ENCODE measurements around the gene NDE1.
"Not testable (repeated sequence)": the region's sequence is repeated elsewhere in the genome, so short reads cannot be mapped to it uniquely, and the experiment has no call there.

NDE1 gene

DNA sequence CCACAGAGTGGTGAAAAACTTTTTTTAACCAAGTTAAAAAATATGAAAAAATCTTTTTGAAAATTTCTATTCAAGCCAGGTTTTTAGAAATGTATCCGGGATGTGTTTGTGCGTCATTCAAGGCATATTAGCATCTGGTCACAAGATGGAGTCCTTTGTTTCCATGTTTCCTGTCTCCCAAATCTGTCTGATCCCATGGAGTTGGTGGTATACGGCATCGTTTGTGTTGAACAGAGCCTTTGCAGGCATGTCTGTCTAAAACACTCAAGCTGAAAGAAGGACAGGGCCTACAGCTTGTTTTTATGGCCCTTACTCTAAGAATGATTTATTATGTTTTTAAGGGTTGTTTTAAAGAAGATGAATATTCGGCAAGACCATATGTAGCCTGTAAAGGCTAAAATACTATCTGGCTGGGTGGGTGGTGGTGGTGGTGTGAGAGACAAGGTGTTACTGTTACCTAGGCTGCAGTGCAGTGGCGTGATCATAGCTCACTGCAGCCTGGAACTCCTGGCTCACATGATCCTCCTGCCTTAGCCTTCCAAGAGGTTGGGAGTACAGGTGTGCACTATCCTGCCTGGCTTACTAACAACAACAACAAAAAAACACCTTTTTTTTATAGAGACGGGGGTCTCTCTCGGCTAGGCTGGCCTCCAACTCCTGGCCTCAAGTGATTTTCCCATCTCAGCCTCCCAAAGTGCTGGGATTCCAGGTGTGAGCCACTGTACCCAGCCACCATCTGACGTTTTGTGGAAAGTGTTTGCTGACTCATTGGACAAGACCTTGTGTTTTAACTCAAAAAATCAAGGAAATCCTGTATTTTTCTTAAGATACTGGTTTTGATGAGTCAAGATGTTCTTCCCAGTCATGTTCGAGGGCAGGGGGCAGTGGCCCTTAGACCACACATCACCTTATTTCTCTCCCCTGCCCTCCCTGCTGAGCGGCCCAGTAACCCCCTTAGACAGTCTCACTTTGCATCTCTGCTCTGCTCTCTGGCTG lies 52.2 kb downstream of the NDE1 start:
- no peak for DNase-seq

DNA sequence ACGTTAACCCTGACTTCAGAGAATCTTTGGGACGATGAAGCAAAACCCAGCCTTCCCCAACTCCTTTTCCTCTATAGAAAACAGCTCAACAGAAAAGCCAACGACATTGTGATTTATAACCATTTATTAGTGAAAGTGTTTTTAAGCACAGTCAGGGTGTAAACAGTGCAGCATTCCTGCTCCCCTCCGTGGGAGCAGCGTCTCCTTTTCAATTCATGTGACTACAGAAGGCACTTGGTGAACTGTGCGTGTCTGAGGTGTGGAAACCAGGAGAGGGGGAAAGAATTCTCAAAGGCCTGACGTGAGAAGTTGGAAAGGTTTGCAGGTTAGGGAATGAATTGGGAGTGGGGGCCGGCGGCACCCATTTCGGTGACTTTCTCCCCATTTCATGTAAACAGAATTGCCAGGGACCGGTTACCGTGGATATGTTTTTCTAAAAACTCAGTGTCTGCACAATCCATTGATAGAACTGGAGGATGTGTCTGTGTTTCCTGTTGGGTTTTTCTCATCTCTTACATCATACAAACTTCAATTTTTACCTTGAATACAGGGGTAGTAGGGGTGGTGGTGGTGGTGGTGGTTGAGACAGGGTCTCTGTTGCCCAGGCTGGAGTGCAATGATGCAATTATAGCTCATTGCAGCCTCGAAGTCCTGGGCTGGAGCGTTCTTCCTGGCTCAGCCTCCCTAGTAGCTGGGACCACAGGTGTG lies 53.1 kb downstream of the NDE1 start:
- no peak for DNase-seq

DNA sequence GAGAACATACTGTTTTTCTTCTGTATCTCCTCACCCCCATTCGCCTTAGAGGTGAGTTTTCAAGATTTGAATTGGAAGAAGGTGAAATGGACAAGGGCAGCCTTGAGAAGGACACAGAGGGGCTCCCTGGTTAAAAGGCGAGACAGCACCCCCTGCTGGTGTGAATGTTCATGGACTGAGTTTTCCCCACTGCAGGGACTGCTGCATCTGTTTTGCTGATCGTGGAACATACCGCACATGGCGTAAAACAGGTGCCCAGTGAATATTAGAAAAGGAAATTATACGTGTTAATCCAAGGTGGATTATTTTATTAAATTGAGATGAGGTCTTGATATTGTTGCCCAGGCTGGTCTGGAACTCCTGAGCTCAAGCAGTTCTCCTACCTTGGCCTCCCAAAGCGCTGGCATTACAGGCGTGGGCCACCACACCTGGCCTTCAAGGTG lies 54.5 kb downstream of the NDE1 start:
- DNase-seq: peak; percentile 65 to 77

DNA sequence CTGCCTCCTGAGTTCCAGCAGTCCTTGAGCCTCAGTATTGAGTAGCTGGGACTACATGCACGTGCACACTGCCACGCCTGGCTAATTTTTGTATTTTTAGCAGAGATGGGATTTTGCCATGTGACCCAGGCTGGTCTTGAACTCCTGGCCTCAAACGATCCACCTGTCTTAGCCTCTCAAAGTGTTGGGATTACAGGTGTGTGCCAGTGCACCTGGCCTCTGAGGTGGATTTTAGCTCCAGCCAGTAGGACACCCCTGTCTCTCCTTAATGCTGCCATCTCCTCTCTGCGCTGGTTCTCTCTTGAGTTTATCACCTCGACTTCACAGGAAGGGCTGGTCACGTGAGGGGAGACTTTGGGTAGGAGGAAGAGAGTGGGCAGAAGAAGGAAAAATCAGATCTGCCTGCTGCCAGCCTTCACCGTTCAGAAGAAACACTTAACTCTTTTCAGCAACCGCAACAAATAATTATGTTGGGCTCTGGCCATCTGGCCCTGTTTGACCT lies 55.1 kb downstream of the NDE1 start:
- DNase-seq: no peak

DNA sequence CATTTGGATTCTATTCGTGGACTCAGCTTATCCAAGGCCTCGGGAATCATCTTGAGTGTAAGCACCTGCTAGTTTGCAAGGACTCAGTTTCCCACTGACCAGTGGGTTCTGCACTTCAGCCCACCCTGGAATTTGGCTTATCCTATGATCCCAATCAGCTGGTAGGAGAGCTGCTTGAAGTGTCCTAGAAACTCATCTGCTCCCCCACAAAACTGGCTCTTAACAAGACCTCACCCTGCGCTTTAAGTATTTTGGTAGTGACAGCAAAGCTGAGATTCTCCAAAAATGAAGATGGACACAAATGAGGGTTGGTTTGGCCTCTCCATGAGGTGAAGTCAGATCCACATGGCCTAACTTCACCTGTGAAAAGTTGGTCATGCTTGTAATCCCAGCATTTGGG lies 57.3 kb downstream of the NDE1 start:
- DNase-seq: no peak

DNA sequence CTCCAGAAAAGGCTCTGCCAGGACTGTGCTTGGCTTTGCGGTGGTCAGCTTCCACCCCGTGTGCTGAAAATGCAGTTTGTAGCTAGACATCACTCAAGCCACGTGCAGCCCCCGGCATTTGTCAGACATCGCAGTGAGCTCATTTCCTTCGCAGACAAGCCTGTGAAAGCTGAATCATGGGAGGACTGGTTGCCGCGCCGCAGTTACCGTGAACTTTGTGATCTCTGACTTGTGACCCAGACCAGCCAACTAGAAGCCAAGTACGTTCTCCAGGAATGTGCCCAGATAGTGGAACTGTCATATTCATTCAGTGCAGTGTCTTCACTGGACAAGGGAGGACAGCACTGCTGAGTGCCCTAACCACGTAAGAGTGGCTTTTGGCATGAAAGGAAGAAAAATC lies 58.1 kb downstream of the NDE1 start:
- DNase-seq: no peak

DNA sequence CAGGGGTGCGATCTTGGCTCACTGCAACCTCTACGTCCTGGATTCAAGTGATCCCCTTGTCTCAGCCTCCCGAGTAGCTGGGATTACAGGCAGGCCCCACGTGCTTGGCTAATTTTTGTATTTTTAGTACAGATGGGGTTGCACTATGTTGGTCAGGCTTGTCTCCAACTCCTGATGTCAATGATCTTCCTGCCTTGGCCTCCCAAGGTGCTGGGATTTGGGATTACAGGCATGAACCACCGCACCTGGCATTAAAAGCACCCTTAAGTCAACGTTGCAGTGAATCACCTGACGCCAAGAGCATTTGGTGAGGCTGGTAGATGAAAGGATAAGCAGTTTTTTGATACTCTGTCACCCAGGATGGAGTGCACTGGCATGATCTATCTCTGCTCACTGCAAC lies 59.0 kb downstream of the NDE1 start:
- no peak for DNase-seq

DNA sequence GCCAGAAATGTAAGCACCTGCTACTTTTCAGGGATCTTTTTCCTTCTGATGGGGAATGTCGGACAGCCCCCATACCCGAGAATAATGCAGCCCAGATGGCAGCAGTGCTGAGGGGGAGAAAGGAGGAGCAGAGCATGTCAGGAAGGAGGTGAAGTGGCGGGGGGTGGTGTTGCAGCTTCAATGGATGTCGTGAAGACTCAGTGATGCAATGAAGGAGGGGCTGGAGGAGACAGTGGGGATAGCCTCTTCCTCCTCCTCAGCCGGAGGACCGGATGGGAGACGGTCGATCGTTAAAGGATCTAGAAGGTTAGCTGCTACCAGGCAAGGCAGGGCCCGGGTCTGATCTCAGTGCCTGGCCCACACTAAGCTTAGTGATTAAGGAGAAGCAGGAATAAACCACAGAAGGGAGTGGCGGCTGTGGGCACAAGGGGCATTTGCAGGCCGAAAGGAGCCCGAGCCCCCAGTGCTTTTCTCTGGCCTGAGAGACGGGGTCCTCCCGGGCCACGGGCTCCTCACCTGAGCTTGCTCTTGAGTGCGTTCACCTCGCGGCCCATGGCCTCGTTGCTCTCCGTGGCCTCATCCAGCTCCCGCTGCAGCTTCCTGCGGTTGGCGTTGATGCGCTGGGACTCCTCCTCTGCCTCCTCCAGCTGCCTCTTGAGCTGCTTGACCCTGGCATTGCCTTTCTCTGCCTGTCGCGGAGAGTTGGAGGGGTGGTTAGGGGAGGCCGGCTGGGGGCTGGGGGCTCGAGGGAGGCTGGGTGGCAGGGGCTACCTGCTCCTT lies 64.5 kb downstream of the NDE1 start:
- DNase-seq: no peak

DNA sequence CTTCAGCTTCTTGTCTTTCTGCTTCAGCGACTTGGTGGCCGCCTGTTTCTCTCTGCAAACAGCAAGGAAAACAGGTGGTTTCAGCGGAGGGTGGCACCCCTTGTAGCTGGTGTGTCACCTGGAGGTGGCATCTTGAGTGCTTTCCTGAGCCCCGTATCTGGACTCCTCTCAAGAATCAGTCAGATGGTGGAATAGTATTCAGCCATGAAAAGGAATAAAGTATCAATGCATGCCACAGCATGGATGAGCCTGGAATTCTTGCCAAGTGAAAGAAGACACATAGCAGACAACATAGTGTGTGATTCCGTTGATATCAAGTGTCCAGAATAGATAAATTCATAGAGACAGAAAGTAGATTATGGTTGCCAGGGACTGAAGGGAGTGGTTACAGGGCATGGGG lies 65.2 kb downstream of the NDE1 start:
- DNase-seq: no peak

DNA sequence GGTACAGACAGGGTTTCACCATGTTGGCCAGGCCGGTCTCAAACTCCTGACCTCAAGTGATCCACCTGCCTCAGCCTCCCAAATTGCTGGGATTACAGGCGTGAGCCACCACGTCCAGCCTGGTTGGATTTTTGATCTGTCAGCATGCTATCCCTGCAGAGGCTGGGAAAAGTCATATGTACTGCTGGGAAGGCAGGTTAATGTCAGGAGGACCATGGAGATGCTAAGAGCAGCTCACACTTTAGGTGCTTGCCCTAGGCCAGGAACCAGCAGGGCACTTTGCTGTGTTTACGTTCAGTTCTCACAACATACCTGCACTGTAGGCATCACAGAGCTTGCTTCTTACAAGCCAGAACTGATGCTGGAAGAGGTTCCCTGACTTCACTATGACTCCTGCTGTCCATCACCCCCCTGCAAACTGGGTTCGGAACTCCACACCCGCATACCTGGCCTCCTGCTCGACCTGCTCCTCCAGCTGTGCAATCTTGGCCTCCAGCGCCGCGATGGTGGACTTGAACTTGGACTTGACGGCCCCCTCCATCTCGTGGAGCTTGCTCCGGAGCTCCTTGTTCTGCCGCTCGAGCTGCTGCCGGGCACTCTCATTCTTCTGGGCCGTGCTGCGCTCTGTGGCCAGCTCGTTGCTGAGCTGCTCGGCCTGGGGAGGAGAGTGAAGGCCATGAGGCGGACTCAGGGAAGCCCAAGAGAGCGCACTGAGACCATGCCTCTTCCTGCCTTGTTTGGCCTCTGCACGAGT lies 66.8 kb downstream of the NDE1 start:
- DNase-seq: no peak

DNA sequence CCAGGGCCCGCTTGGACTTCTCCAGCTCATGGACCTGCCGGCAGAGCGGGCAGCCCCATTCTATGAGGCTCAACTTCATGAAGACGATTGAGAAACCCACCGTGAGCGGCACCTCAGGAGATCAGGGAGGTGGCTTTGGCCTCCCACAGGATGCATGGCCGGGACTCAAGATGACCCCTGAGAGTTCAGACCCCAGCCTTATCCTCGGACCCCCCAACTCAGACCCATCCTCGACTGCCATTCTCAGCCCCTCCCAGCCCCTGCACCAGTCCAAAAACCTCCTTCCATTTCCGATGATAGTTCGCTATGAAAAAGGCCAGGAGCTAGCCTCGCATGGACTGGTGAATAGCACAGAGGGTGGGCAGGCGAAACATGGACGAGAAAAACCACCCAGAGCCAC lies 71.0 kb downstream of the NDE1 start:
- DNase-seq: no peak

DNA sequence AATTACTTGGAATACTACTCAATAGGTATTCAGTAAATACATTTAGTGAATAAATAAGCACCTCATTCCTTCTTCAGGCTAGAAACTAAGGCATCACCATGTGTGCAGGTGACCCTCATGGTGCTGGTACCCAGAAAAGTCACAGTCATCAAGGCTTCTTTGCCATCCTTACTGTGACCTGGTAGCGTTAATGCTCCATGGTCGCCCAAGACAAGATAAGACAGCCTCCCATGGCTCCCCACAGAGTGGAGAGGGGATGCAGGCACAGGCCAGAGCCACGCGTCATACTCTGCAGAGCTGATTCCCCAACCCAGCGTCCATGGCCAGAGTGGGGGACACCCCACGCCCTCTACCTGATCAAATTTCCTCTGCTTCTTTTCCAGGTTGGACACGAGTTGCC lies 73.8 kb downstream of the NDE1 start:
- no peak for DNase-seq

DNA sequence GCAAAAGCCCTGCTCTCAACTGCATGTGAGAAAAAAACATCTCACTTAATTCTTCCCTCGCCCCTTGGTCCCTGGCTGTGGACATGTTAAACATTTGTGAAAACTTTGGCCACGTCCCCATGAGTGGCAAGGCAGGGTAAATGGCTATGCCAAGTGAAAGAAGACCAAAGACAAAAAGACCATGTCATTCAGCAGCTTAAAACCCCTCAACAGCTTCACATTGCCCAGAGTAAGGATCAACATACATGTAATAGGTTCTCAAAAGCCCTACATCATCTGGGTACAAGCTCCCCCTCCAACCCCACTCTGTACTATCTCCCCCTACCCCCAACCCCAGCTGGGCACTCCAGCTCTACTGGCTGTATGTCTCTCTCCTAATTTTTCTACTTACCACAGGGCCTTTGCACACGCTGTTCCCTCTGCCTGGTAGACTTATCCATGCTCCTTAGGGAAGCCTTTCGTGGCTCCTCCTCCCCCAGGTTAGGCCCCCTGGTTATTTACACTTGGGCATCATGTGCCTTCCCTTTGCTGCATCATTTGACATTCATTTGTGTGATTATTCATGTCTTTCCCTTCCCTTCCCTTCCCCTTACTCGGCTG lies 75.7 kb downstream of the NDE1 start:
- DNase-seq: no peak

DNA sequence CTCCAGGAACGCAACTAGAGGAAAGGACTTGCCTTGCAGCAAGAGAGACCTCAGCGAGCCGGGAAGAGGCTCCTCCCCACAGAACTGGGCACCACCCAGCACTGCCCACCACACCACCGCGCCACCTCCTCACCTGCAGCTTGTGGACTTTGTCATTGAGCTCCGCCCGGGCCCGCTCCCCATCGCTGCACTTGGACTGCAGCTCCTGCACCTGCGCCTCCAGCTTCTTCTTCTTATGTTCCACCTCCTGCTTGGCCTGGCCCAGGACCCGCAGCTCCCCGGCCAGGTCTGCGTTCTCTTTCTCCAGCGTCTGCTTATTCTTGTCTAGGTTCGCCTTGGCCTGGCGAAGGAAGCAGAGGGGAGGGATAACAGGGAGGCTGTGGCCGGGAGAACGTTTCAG lies 76.7 kb downstream of the NDE1 start:
- DNase-seq: no peak

DNA sequence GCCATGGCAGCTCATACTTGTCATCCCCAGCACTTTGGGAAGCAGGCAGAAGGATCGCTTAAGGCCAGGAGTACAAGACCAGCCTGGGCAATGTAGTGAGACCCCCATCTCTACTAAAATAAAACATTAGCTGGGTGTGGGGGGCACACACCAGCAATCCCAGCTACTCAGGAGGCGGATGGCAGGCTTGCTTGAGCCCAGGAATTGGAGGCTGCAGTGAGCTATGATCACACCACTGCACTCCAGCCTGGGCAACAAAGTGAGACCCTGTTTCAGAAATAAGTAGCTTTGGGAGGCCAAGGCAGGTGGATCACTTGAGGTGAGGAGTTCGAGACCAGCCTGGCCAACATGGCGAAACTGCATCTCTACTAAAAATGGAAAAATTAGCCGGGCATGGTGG lies 77.7 kb downstream of the NDE1 start:
- not testable (repeated sequence) for DNase-seq

DNA sequence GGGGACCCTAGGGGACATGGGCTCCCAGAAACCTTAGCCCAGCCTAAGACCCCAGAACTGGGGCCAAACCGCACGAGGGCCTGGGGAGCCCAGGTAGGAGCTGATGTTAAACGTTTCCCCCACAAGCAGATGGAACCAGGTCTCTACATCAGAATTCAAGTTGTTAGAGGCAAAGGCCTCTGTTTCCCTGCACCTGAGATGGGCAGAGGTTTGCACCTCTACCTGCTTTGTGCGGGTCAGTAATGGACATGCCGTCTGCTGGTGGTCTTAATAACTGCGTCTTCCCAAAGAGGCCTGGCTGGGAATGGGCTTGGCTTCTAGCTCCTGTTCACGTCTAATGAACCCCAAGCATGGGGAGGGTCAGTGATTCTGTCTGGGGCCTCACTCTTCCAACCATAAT lies 79.1 kb downstream of the NDE1 start:
- no peak for DNase-seq

DNA sequence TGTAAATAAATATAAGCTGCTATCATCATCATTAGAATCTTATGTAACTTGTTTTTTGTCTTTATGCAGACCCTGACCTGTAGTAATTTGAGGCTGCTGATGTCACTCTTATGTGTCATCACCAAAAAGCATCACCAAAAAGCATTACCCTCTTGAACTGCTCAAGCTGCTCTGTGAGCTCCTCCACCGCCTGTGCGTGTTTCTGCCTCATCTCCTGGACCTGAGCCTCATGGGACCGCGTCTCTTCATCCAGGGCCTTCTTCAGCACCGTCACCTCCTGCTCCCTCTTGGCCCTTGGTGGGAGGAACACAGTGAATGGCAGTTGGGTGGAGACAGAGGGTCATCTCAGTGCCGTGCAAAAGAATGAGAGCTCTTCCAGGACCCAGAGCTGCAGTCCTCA lies 82.4 kb downstream of the NDE1 start:
- no peak for DNase-seq

DNA sequence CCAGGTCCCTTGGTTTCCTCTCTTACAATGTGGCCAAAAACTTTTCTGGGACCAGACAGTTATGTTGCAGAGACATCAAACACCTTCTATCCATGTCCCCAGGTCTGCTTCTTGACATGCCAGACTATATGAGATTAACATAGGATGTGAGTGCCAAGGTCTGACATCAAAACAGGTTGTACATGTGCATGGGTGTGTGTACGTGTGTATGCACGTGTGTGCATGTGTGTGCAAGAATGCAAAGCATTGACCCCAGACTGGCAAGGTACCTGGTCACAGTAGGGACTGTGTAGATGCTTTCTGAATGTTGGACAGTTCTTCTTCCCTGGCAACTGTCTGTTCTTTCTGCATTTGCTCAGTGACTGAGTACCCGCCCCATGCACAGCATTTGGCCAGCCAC lies 85.6 kb downstream of the NDE1 start:
- DNase-seq: no peak

DNA sequence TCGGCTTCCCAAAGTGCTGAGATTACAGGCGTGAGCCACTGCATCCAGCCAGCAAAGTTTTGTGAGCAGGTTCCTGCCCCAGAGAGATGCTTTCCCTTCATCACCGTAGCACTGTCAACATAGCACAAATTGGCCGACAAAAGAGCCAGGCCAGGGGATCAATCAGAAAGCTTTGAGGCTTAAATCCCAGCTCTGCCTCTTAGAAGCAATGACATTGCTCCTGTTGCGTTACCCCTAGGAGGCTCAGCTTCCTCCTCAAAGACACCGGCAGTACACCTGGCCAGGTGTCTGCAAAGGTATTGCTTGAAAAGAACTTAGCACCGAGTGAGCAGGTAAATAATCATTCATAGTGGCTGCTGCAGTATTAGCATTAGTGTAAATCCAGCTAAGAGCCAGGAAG lies 86.5 kb downstream of the NDE1 start:
- no peak for DNase-seq

DNA sequence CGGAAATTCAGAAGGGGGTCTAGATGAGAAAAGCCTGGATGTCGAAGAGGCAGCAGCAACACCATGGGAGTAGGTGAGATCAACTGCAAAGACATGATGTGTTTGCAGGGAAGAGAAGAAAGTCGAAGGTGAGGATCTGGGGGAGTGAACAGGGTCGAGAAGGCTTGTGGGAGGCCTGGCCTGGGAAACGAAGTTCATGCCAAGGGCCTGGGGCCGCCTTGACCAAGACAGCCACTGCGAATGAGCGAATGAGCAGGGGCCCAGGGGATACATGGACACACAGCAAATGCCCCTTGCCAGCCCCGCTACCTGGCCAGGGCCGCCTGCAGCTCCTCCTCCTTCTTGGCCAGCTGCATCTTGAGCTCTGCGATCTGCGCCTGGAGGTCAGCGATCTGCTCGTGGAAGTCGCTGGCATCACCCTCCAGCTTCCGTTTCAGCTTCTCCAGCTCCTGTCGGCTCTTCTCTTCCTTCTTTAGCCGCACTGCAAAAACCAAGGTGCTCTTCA lies 87.1 kb downstream of the NDE1 start:
- no peak for DNase-seq

DNA sequence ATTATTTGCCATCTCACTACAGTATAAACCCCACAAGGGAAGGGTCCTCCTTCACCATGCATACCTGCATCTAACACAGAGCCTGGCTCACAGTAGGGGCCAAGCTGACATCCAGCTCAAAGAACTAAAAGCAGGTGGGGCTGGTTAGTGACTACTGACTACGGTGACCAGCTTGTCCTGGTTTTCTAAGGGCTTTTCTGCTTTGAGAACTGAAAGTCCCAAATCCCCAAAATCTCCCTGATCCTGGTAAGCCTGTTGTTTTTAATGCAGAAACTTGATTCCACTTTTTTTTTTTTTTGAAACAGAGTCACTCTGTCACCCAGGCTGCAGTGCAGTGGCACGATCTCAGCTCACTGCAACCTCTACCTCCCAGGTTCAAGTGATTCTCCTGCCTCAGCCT lies 89.4 kb downstream of the NDE1 start:
- no peak for DNase-seq

DNA sequence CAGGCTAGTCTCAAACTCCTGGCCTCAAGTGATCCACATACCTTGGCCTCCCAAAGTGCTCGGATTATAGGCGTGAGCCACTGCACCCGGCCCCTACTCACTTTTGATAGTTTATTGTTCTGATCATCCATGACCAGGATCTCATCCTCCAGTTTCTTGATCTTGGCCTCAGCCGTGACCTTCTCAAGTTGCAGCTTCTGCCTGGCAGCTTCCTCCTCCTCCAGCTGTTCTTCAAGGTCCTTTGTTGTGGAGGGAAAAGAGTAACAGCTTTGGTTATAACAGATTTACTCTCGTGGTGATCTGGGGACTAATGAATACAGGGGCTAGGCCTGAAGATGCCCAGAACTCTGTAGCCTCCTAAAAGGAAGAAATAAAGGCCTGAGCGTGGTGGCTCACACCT lies 89.9 kb downstream of the NDE1 start:
- no peak for DNase-seq
